Measurements from ENCODE around the gene CDC45.

CDC45 gene

DNA sequence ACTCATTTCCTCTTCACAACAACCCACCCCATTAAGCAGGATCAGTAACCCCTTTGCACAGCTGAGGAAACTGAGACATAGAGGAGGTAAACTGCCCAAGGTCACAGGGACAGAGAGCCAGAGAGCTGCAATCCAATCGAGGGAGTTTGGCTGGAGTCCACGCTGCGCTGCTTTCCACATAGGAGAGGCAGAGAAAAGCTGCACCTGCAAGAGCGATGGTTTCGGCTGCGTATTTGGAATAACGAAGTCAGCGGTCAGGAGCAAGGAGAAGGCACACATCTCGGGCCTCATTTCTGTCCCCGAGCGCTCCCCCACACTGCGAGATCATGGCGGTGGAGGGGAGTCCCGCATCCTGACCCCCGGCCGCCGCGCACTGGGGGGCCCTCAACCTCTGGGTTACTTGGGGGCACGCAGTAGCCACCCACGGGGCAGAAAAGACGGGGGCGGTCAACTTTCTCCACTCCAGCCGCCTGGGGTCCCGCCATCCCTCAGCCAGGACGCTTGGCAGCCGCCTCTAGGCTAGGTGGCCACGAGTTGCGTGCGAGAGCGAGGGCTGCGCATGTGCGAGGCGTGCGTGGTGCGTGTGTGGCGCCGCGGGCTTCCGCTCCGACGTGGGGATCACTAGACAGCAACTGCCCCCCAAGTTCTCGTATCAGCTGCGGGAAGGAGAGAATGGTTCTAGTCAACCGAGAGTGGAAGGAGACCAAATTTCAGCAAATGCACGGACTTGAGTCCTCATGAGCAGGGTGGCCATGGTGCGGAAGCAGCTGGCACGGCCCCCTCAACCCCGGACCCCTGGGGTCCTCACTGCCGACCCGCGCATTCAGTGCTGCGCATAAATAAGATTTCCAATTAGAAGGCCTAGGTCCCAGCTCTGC, 86.8 kb downstream of the CDC45 start:
- no peaks in the 10 kb centered on the region for H3K4me1 ChIP-seq (ENCODE audit: control insufficient read depth, low read length)
- no peak for TF ChIP-seq CTCF (IDR thresholded peaks at IDR 0.05; ENCODE audit: low read depth, low read length, poor library complexity, severe bottlenecking)
- TF ChIP-seq EZH2phosphoT487 (IDR thresholded peaks at IDR 0.05; ENCODE audit: borderline replicate concordance, low read length): no peak
- no peak overlapping the region for H3K4me2 ChIP-seq (ENCODE audit: low read length)
- no peaks in the 10 kb centered on the region for H4K20me1 ChIP-seq (ENCODE audit: control insufficient read depth, insufficient read depth, low read depth, low read length)
- H3K9me2 ChIP-seq (replicated peaks; ENCODE audit: control insufficient read depth, low read length): no peaks in the 10 kb centered on the region
- H3K27me3 ChIP-seq (ENCODE audit: control insufficient read depth, low read length): 0 out of 2 replicates have a peak, but pooled peaks cover 3% of the 10 kb centered on the region
- H3K9me3 ChIP-seq (ENCODE audit: control insufficient read depth, insufficient read depth, low read length): no peaks in the 10 kb centered on the region
- H3K36me3 ChIP-seq (ENCODE audit: control insufficient read depth, low read length): no peaks in the 10 kb centered on the region
- no peaks in the 10 kb centered on the region for H3F3A ChIP-seq (ENCODE audit: control insufficient read depth, insufficient read depth)
- no peak overlapping the region for H3K4me3 ChIP-seq (ENCODE audit: low read length)
- H3K79me2 ChIP-seq (ENCODE audit: control insufficient read depth, low read length): no peaks in the 10 kb centered on the region
- H3K27ac ChIP-seq (ENCODE audit: low read depth, low read length): no peak overlapping the region

- no peak overlapping the region for H3K4me3 ChIP-seq (ENCODE audit: low read length)
- H3K9me2 ChIP-seq (replicated peaks; ENCODE audit: control insufficient read depth, low read length): no peaks in the 10 kb centered on the region
- no peak overlapping the region for H3K27ac ChIP-seq (ENCODE audit: low read depth, low read length)
Observed at GRCh38 chr22:19567157-19568009, 87.7 kb downstream of the CDC45 start.

More at GRCh38 chr22:19567157-19568009, 87.7 kb downstream of the CDC45 start:
- H3K36me3 ChIP-seq (ENCODE audit: control insufficient read depth, low read length): no peaks in the 10 kb centered on the region
- H3F3A ChIP-seq (ENCODE audit: control insufficient read depth, insufficient read depth): no peaks in the 10 kb centered on the region
- H3K4me2 ChIP-seq (ENCODE audit: low read length): no peak overlapping the region
- no peak for TF ChIP-seq EZH2phosphoT487 (IDR thresholded peaks at IDR 0.05; ENCODE audit: borderline replicate concordance, low read length)
- no peak for TF ChIP-seq CTCF (IDR thresholded peaks at IDR 0.05; ENCODE audit: low read depth, low read length, poor library complexity, severe bottlenecking)
- 0 out of 2 replicates have a peak, but pooled peaks cover 6% of the 10 kb centered on the region for H3K27me3 ChIP-seq (ENCODE audit: control insufficient read depth, low read length)
- no peaks in the 10 kb centered on the region for H3K79me2 ChIP-seq (ENCODE audit: control insufficient read depth, low read length)
- H3K4me1 ChIP-seq (ENCODE audit: control insufficient read depth, low read length): no peaks in the 10 kb centered on the region
- H3K9me3 ChIP-seq (ENCODE audit: control insufficient read depth, insufficient read depth, low read length): no peaks in the 10 kb centered on the region
- no peaks in the 10 kb centered on the region for H4K20me1 ChIP-seq (ENCODE audit: control insufficient read depth, insufficient read depth, low read depth, low read length)
